WTC11 (cell line): ENCODE data around the gene TLK1. TPM values are rescaled to one million over a fixed set of nuclear protein-coding genes. Genes with fewer than 3 reads are reported as not detected.

Experiments used
- ATAC-seq: fragments of 200-7000 bp; cut with Tn5 transposase; 2 replicates; pipeline ENCODE4 v1.10.0; 2021; ENCODE audit warnings: mild to moderate bottlenecking, moderate library complexity
- CTCF ChIA-PET: fragments of 300-600 bp; sonication (Branson Sonifier 250); formaldehyde crosslinking; loops from one replicate; lab custom pipeline; 2021; ENCODE audit warnings: antibody characterized with exemption; lab: Charles Lee
- POLR2A ChIA-PET: fragments of 350-600 bp; sonication (Branson Sonifier 250); formaldehyde crosslinking; loops from one replicate; lab custom pipeline; 2021; ENCODE audit warnings: antibody characterized with exemption; lab: Charles Lee
- DNase-seq: peaks from one replicate; pipeline ENCODE4 v3.0.0; 2021; ENCODE audit warnings: low spot score
- H3K27ac Mint-ChIP-seq: 2 replicates; pipeline ENCODE4 v1.8.0; 2021; ENCODE audit warnings: mixed read lengths
- H3K27me3 Mint-ChIP-seq: 2 replicates; pipeline ENCODE4 v1.8.0; 2021; ENCODE audit warnings: low read depth, mild to moderate bottlenecking, moderate library complexity, mixed read lengths
- H3K36me3 Mint-ChIP-seq: 2 replicates; pipeline ENCODE4 v1.8.0; 2021; ENCODE audit warnings: mixed read lengths
- H3K4me1 Mint-ChIP-seq: 2 replicates; pipeline ENCODE4 v1.8.0; 2022; ENCODE audit warnings: mixed read lengths
- H3K4me3 Mint-ChIP-seq: 2 replicates; pipeline ENCODE4 v1.8.0; 2021; ENCODE audit warnings: mild to moderate bottlenecking, moderate library complexity, mixed read lengths
- H3K9me3 Mint-ChIP-seq: 2 replicates; pipeline ENCODE4 v1.8.0; 2021; ENCODE audit warnings: mixed read lengths
- CTCF ChIP-seq: fragments of 200-600 bp; IDR thresholded peaks from 2 replicates; pipeline ENCODE4 v1.8.0; 2022; ENCODE audit warnings: antibody characterized with exemption
- FOXP1 ChIP-seq: sonication (generic); formaldehyde crosslinking; IDR thresholded peaks from 2 replicates; pipeline ENCODE4 v1.8.0; 2022; ENCODE audit warnings: missing genetic modification reagents, mild to moderate bottlenecking, moderate library complexity, borderline replicate concordance
- HMGXB4 ChIP-seq: sonication (generic); formaldehyde crosslinking; IDR thresholded peaks from 2 replicates; pipeline ENCODE4 v1.8.1; 2023; ENCODE audit warnings: mild to moderate bottlenecking, moderate library complexity, missing genetic modification reagents
- SMAD3 ChIP-seq: sonication (generic); formaldehyde crosslinking; IDR thresholded peaks from 2 replicates; pipeline ENCODE4 v1.8.0; 2022; ENCODE audit warnings: missing genetic modification reagents, mild to moderate bottlenecking, borderline replicate concordance
- STAT6 ChIP-seq: sonication (generic); formaldehyde crosslinking; conservative IDR thresholded peaks from 2 replicates; pipeline ENCODE4 v1.8.1; 2023; ENCODE audit warnings: mild to moderate bottlenecking, low read depth, missing genetic modification reagents, moderate library complexity
- TEAD4 ChIP-seq: sonication (generic); formaldehyde crosslinking; IDR thresholded peaks from 2 replicates; pipeline ENCODE4 v1.8.0; 2022; ENCODE audit warnings: mild to moderate bottlenecking, missing genetic modification reagents
- ZMAT4 ChIP-seq: fragments of 250-450 bp; sonication (Bioruptor Pico); IDR thresholded peaks from 2 replicates; pipeline ENCODE4 v1.9.0; 2021; ENCODE audit warnings: mild to moderate bottlenecking
- ZNF138 ChIP-seq: sonication (generic); formaldehyde crosslinking; conservative IDR thresholded peaks from 2 replicates; pipeline ENCODE4 v1.8.1; 2022; ENCODE audit warnings: mild to moderate bottlenecking, moderate library complexity, missing genetic modification reagents
- ZNF396 ChIP-seq: fragments of 250-450 bp; sonication (Bioruptor Pico); IDR thresholded peaks from 2 replicates; pipeline ENCODE4 v1.8.0; 2021; ENCODE audit warnings: mild to moderate bottlenecking, moderate library complexity, borderline replicate concordance
- ZNF425 ChIP-seq: fragments of 250-450 bp; sonication (Bioruptor Pico); conservative IDR thresholded peaks from 2 replicates; pipeline ENCODE4 v1.9.0; 2021; ENCODE audit warnings: mild to moderate bottlenecking
- ZNF512 ChIP-seq: sonication (generic); formaldehyde crosslinking; IDR thresholded peaks from 2 replicates; pipeline ENCODE4 v1.8.1; 2022; ENCODE audit warnings: missing genetic modification reagents, borderline replicate concordance
- ZNF532 ChIP-seq: fragments of 250-450 bp; sonication (Bioruptor Pico); IDR thresholded peaks from 2 replicates; pipeline ENCODE4 v1.9.0; 2021; ENCODE audit warnings: mild to moderate bottlenecking, borderline replicate concordance
- ZNF671 ChIP-seq: fragments of 250-450 bp; sonication (Bioruptor Pico); IDR thresholded peaks from 2 replicates; pipeline ENCODE4 v1.8.0; 2021; ENCODE audit warnings: mild to moderate bottlenecking
- total RNA-seq: library from RNA; stranded (reverse); gene quantifications from 3 replicates; pipeline ENCODE4 v1.2.3, GENCODE V29; 2021

The TLK1 gene
- total RNA-seq, 1 experiment from 2014 or later, result 91.1 TPM

- TF ChIP-seq CTCF (no peak; the same call in 1 of the 2 replicates), ZNF396 (CRISPR knock-in tag) (no peak)
These were observed 193.9 kb downstream of the TLK1 start (continued) for GRCh38 chr2:170966648-170967396.

GRCh38 chr2:170965446-170966225, 195.1 kb downstream of the TLK1 start:
- CTCF ChIA-PET, result no interaction called here
- no peak for ATAC-seq
- peaks cover 20% of the 10 kb centered on the region for H3K4me1 Mint-ChIP-seq
- H3K4me3 Mint-ChIP-seq, result no peak overlapping the region
- H3K27me3 Mint-ChIP-seq, result no peaks in the 10 kb centered on the region
- no peak for DNase-seq
- H3K9me3 Mint-ChIP-seq, result no peaks in the 10 kb centered on the region
- peaks cover 62% of the 10 kb centered on the region for H3K36me3 Mint-ChIP-seq
- POLR2A ChIA-PET, result no interaction called here
- no peak overlapping the region; the same call in 1 of the 2 replicates for H3K27ac Mint-ChIP-seq
- no peak for TF ChIP-seq TEAD4
- no peak for TF ChIP-seq ZMAT4 (CRISPR knock-in tag)
- TF ChIP-seq STAT6 (CRISPR knock-in tag), result no peak
- TF ChIP-seq ZNF138 (CRISPR knock-in tag), result no peak
- no peak for TF ChIP-seq HMGXB4
- TF ChIP-seq CTCF, result no peak
- no peak for TF ChIP-seq SMAD3 (CRISPR knock-in tag)
- no peak for TF ChIP-seq ZNF425 (CRISPR knock-in tag)
- TF ChIP-seq ZNF512, result no peak
- TF ChIP-seq ZNF671 (CRISPR knock-in tag), result no peak
- TF ChIP-seq ZNF532, result no peak
- no peak for TF ChIP-seq FOXP1 (CRISPR knock-in tag)
